Sigmoid colon (tissue), 7 donors: ENCODE data around the gene EPB41L4A. TPM values are rescaled to one million over a fixed set of nuclear protein-coding genes. Genes with fewer than 3 reads are reported as not detected.

Experiments
- DNase-seq: peaks from one replicate; pipeline ENCODE4 v3.0.0-alpha.2; 2019
- H3K27ac ChIP-seq, 4 donors: fragments of 200-600 bp; sonication (generic); one replicate each; pipeline ENCODE4 v1.5.1; 2016 to 2019; ENCODE audit warnings: mild to moderate bottlenecking in 1 of 4
- H3K27me3 ChIP-seq, 3 donors: fragments of 200-600 bp; sonication (generic); one replicate each; pipeline ENCODE4 v1.5.1; 2019; ENCODE audit warnings: mild to moderate bottlenecking in 1 of 3
- H3K36me3 ChIP-seq, 4 donors: fragments of 200-600 bp; sonication (generic); one replicate each; pipeline ENCODE4 v1.5.1; 2016 to 2019
- H3K4me1 ChIP-seq, 4 donors: fragments of 200-600 bp; sonication (generic); one replicate each; pipeline ENCODE4 v1.5.1; 2017 to 2019
- H3K4me3 ChIP-seq, 4 donors: fragments of 200-600 bp; sonication (generic); one replicate each; pipeline ENCODE4 v1.5.1; 2017 to 2019; ENCODE audit warnings: mild to moderate bottlenecking in 2 of 4, moderate library complexity in 1 of 4
- H3K9me3 ChIP-seq, 4 donors: fragments of 200-600 bp in 3 of 4; sonication (generic) in 3 of 4; one replicate each; pipeline versions ENCODE4 v1.5.1 to v1.6.1; 2013 to 2019
- CTCF ChIP-seq, 4 experiments: fragments of 450-650 bp in 3 of 4; fragments of 200-600 bp in 1 of 4; IDR thresholded peaks; one replicate each; pipeline ENCODE4 v1.5.1; 2016 to 2019; ENCODE audit warnings: antibody characterized with exemption in 4 of 4, mild to moderate bottlenecking in 3 of 4, moderate library complexity in 2 of 4
- EP300 ChIP-seq, 4 donors: sonication (generic); formaldehyde crosslinking; IDR thresholded peaks; one replicate each; pipeline ENCODE4 v1.6.1; 2017; ENCODE audit warnings: antibody characterized with exemption in 4 of 4
- POLR2A ChIP-seq, 2 donors: fragments of 450-650 bp; IDR thresholded peaks; one replicate each; pipeline ENCODE4 v1.6.1; 2016; ENCODE audit warnings: antibody characterized with exemption in 2 of 2, mild to moderate bottlenecking in 2 of 2, moderate library complexity in 2 of 2
- POLR2AphosphoS5 ChIP-seq, 4 donors: sonication (generic); formaldehyde crosslinking; IDR thresholded peaks; one replicate each; pipeline ENCODE4 v1.6.1; 2017; ENCODE audit warnings: antibody characterized with exemption in 4 of 4
- WGBS, 2 donors: extraction: QIAGEN DNeasy Blood & Tissue Kit; methylation state at CpG; one replicate each; pipeline ENCODE4 v1.1.7; 2013; 5-methylcytosine and 5-hydroxymethylcytosine counted together
- intact Hi-C: fragments of 100-400 bp; cut with DNase I; formaldehyde crosslinking; loops from one replicate; pipeline ENCODE4 v1.15.1; 2023
- polyA plus RNA-seq, 3 donors: library from polyadenylated mRNA; stranded (reverse); fragments of 200-250 nt; gene quantifications; one replicate each; pipeline ENCODE4 v1.2.3, GENCODE V29; 2013
- total RNA-seq, 4 donors: library from RNA; depleted of rRNA; stranded (reverse); fragments of >200 nt; gene quantifications; one replicate each; pipeline ENCODE4 v1.1.0, GENCODE V29; 2016
- donor health status: healthy with polysubstance abuse.
- donor health status: Bipolar disorder and iron deficiency.
- donor health status: healthy.

EPB41L4A gene
- total and polyA plus RNA-seq, 7 donors: 3.7 to 75.3 (median 4.8) TPM

DNA sequence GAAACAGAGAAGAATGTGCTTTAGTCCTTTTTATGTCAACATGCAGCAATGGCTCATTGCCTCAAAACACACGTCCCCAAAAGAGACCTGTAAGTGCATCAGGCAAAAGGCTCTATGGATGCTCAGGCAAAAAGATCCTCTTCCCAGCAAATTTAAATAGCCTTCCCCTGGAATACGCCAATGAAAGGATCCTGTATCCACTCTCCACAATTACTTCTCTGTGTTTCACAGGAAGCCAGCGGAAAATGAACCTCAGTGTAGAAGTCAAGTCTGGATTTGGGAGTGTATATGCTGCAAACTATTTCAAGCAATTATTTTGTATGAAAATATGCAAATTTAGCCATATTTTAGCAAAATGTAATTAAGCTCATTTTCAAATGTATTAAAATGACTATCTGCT is 217.9 kb downstream of the EPB41L4A start:
- Histone ChIP-seq H3K27me3 (no peaks in the 10 kb centered on the region), H3K9me3 (no peaks in the 10 kb centered on the region), H3K27ac (no peak overlapping the region), H3K36me3 (no peaks in the 10 kb centered on the region), H3K4me1 (no peaks in the 10 kb centered on the region), H3K4me3 (no peak overlapping the region)
- no peak for DNase-seq
- intact Hi-C loops: no loop called here
- TF ChIP-seq CTCF (IDR thresholded peaks at IDR 0.05) (no peak), POLR2AphosphoS5 (IDR thresholded peaks at IDR 0.05) (no peak), EP300 (IDR thresholded peaks at IDR 0.05) (no peak), POLR2A (IDR thresholded peaks at IDR 0.05) (no peak)
- 89 to 93% methylated on average over 3 of the region's 3 CpGs for WGBS, 2 donors

- intact Hi-C loops: no loop called here
- H3K9me3 ChIP-seq: no peaks in the 10 kb centered on the region
- H3K36me3 ChIP-seq: no peaks in the 10 kb centered on the region
- no peak for DNase-seq
- no peaks in the 10 kb centered on the region for H3K27me3 ChIP-seq
- H3K4me3 ChIP-seq: no peak overlapping the region
- TF ChIP-seq POLR2A (IDR thresholded peaks at IDR 0.05) (no peak), CTCF (IDR thresholded peaks at IDR 0.05) (no peak), EP300 (IDR thresholded peaks at IDR 0.05) (no peak), POLR2AphosphoS5 (IDR thresholded peaks at IDR 0.05) (no peak)
- H3K4me1 ChIP-seq: no peaks in the 10 kb centered on the region
- H3K27ac ChIP-seq: no peak overlapping the region
- WGBS, 2 donors: 74 to 86% methylated on average over 3 of the region's 3 CpGs
Measured at GRCh38 chr5:112200131-112200530, 218.9 kb downstream of the EPB41L4A start.

- intact Hi-C loops: no loop called here
- DNase-seq: no peak
- Histone ChIP-seq H3K4me3 (no peak overlapping the region), H3K36me3 (no peaks in the 10 kb centered on the region), H3K27ac (no peak overlapping the region), H3K4me1 (no peaks in the 10 kb centered on the region), H3K9me3 (no peaks in the 10 kb centered on the region), H3K27me3 (no peaks in the 10 kb centered on the region)
- TF ChIP-seq POLR2A (IDR thresholded peaks at IDR 0.05) (no peak), CTCF (IDR thresholded peaks at IDR 0.05) (no peak), POLR2AphosphoS5 (IDR thresholded peaks at IDR 0.05) (no peak), EP300 (IDR thresholded peaks at IDR 0.05) (no peak)
- WGBS, 2 donors: 79 to 84% methylated on average over 3 of the region's 3 CpGs
Measured at GRCh38 chr5:112196584-112196983, 222.5 kb downstream of the EPB41L4A start.

DNA sequence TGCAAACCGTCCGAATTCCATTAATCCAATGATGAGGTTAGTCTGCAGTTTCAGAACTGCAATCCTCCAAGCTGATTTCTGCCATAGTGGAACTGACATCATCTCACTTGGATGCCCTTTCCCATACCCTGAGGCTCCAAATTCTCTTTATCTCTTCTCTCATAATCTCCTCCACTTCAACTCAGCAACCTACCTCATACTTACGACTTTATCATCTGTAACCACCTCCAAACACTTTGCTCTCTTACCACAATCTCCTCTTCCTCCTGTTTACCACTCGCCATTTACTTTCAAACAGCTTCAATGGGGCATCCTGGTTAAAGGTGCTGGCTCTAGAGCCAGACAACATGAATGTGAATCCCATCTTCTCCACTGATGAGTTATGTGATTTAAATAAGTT is 223.2 kb downstream of the EPB41L4A start:
- intact Hi-C loops: no loop called here
- Histone ChIP-seq H3K4me3 (no peak overlapping the region), H3K36me3 (no peaks in the 10 kb centered on the region), H3K4me1 (no peaks in the 10 kb centered on the region), H3K9me3 (no peaks in the 10 kb centered on the region), H3K27ac (no peak overlapping the region), H3K27me3 (no peaks in the 10 kb centered on the region)
- WGBS, 2 donors: 91 to 93% methylated on average over 4 of the region's 4 CpGs
- no peak for TF ChIP-seq EP300 (IDR thresholded peaks at IDR 0.05)
- TF ChIP-seq POLR2A (IDR thresholded peaks at IDR 0.05): no peak
- no peak for TF ChIP-seq POLR2AphosphoS5 (IDR thresholded peaks at IDR 0.05)
- no peak for TF ChIP-seq CTCF (IDR thresholded peaks at IDR 0.05)
- DNase-seq: no peak

DNA sequence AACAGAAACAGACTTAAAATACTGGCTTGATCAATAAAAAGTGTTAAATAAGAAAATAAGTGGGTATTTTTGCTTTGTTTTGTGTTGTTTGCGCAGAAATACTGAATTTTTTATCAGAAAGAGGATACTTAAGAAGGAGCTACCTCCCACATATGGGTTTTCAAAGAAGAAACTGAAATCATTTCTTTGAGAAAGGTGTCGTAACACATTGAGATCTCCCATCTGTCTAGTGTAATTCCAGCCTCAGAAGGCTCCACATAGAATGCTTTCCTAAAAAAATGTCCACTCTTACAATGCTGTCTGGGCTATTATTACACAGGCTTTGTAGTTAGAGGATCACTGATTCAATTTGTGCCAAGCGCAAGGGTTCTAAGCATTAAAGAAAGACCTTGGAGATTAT is 226.2 kb downstream of the EPB41L4A start:
- intact Hi-C loops: no loop called here
- whole genome bisulfite sequencing, 2 donors: 93 to 96% methylated on average over 3 of the region's 3 CpGs
- no peak for TF ChIP-seq POLR2A (IDR thresholded peaks at IDR 0.05)
- peak in 1 of 4 donors; percentile 24 for TF ChIP-seq POLR2AphosphoS5 (IDR thresholded peaks at IDR 0.05)
- Histone ChIP-seq H3K27me3 (no peaks in the 10 kb centered on the region), H3K27ac (no peak overlapping the region), H3K4me1 (no peaks in the 10 kb centered on the region), H3K36me3 (no peaks in the 10 kb centered on the region), H3K4me3 (no peak overlapping the region), H3K9me3 (no peaks in the 10 kb centered on the region)
- DNase-seq: no peak
